GM12892 (cell line): ENCODE data around the gene DGKE.

Experiments
- POLR2A ChIP-seq: IDR thresholded peaks from 2 replicates; pipeline ENCODE4 v1.6.1; 2011; ENCODE audit warnings: low read depth, low read length, control low read depth
- POLR2AphosphoS5 ChIP-seq: IDR thresholded peaks from 2 replicates; pipeline ENCODE4 v1.6.1; 2011; ENCODE audit warnings: low read depth, low read length, control low read depth

DNA sequence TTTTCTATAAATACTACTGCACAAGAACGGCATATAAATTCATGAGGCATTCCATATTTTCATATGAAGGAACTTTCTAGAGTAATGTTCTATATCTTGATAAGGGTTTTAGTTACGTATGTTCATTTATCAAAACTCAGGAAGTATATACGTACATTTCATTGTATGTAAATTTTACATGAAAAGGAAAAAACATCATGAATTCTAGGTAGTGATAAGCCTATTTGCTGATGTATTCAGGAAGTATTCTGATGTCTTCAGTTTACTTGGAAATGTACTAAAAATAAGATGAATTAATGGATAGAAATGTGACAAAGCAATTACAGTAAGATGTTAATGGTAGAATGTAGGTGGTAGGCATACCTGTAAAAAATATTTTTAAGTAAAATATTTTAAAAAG is 4.7 kb downstream of the DGKE start:
- TF ChIP-seq POLR2A (no peak), POLR2AphosphoS5 (no peak)
